A673 (cell line): Measurements from ENCODE around the gene NECAB2.

ENCODE experiments used
- EZH2 ChIP-seq: fragments of 200-600 bp; sonication (generic); IDR thresholded peaks from 2 replicates; pipeline ENCODE4 v1.6.1; 2017; ENCODE audit warnings: borderline replicate concordance, low read depth, mild to moderate bottlenecking, mixed read lengths, antibody characterized with exemption, low read length; ENCODE audit not compliant: poor library complexity, severe bottlenecking
- TF ChIP-seq, protein P1 (sequence below): fragments of 300-800, 200-600 bp; sonication (generic); conservative IDR thresholded peaks from 2 replicates; pipeline ENCODE4 v1.5.1; 2017; ENCODE audit warnings: low read depth, mild to moderate bottlenecking, antibody characterized with exemption, low read length, moderate library complexity, mixed read lengths

DNA sequence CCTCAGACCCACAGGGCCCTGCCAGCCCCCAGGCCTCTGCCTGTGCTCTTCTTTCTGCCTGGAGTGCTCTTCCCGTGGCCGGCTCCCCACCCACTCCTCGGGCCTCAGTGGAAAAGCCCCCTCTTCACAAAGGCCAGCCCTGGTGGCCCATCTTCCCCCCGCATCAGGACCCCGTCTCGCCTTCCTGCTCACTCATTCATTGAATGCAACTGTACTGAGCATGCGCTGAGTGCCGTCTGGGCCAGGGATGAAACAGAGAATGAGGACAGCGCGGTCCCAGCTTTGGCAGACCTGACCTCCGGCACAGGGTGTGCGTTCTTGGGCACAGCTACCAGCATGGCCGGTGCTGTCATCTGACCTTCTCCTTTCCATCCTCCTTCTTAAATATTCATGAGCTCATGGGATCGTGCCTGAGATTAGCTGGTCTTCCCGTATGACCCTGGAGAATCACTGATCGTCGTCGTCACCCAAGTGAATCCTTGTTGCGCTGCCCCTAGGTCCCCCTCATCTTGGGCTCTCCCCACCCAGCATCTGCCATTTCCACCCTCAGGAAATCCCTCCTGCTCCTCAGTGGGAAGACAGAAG, 31.4 kb upstream of the NECAB2 start:
- TF ChIP-seq EZH2: no peak
- TF ChIP-seq, protein P1, sequence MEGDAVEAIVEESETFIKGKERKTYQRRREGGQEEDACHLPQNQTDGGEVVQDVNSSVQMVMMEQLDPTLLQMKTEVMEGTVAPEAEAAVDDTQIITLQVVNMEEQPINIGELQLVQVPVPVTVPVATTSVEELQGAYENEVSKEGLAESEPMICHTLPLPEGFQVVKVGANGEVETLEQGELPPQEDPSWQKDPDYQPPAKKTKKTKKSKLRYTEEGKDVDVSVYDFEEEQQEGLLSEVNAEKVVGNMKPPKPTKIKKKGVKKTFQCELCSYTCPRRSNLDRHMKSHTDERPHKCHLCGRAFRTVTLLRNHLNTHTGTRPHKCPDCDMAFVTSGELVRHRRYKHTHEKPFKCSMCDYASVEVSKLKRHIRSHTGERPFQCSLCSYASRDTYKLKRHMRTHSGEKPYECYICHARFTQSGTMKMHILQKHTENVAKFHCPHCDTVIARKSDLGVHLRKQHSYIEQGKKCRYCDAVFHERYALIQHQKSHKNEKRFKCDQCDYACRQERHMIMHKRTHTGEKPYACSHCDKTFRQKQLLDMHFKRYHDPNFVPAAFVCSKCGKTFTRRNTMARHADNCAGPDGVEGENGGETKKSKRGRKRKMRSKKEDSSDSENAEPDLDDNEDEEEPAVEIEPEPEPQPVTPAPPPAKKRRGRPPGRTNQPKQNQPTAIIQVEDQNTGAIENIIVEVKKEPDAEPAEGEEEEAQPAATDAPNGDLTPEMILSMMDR: no peak
